Measurements from ENCODE around the gene GPAT2. TPM values are rescaled to one million over a fixed set of nuclear protein-coding genes. Genes with fewer than 3 reads are reported as not detected.

GPAT2 gene
- total RNA-seq, 1 experiment from 2014 or later: not detected

Other genes starting within 250 kb of the GPAT2 start
- gene ANKRD36C, start 43.1 kb downstream of the GPAT2 start, total RNA-seq (2014; rRNA removed; shearing (Covaris generic)): 1.4 and 2.5 TPM in 2 replicates
- gene ADRA2B, start 81.7 kb upstream of the GPAT2 start, total RNA-seq (2014; rRNA removed; shearing (Covaris generic)): 0.10 TPM in 1 of 2 replicates, not detected in the other
- not detected in 2 replicates for gene ASTL, start 103.6 kb upstream of the GPAT2 start, total RNA-seq (2014; rRNA removed; shearing (Covaris generic))
- gene DUSP2, start 110.5 kb upstream of the GPAT2 start, total RNA-seq (2014; rRNA removed; shearing (Covaris generic)): 16.4 and 17.7 TPM in 2 replicates
- gene STARD7, start 173.9 kb upstream of the GPAT2 start, total RNA-seq (2014; rRNA removed; shearing (Covaris generic)): 169 and 170 TPM in 2 replicates
- gene TMEM127, start 231.1 kb upstream of the GPAT2 start, total RNA-seq (2014; rRNA removed; shearing (Covaris generic)): 15.5 and 20.9 TPM in 2 replicates
- gene CIAO1, start 231.3 kb upstream of the GPAT2 start, total RNA-seq (2014; rRNA removed; shearing (Covaris generic)): 79.3 and 96.1 TPM in 2 replicates

Measured in H4 (cell line).